PC-9 (cell line): ENCODE data around the gene TMEM120A. TPM values are rescaled to one million over a fixed set of nuclear protein-coding genes. Genes with fewer than 3 reads are reported as not detected.

Experiments
- BruUV-seq: library from RNA; stranded (reverse); fragments of 400-500 nt; replicated peaks from 2 replicates; lab custom pipeline; 2021; lab: Mats Ljungman, UMichigan
- CTCF ChIA-PET: fragments of 300-600 bp; sonication (Branson Sonifier 250); formaldehyde crosslinking; loops from one replicate; lab custom pipeline; 2022; ENCODE audit warnings: antibody characterized with exemption; lab: Charles Lee
- POLR2A ChIA-PET: fragments of 300-600 bp; sonication (Branson Sonifier 250); formaldehyde crosslinking; loops from one replicate; lab custom pipeline; 2022; ENCODE audit warnings: antibody characterized with exemption; ENCODE audit not compliant: unreplicated experiment; lab: Charles Lee
- DNase-seq, 2 experiments: peaks; one replicate each; pipeline versions ENCODE4 v3.0.0 to v3.0.0-alpha.2; 2015 to 2022; ENCODE audit warnings: mixed read lengths in 1 of 2
- H2AFZ ChIP-seq: fragments of 200-600 bp; sonication (generic); 2 replicates; pipeline ENCODE4 v1.8.1; 2017; ENCODE audit warnings: antibody characterized with exemption
- H3F3A ChIP-seq: fragments of 200-600 bp; sonication (generic); 2 replicates; pipeline ENCODE4 v1.8.1; 2017; ENCODE audit warnings: antibody characterized with exemption, mild to moderate bottlenecking, low read depth; ENCODE audit not compliant: insufficient read depth
- H3K27ac ChIP-seq: fragments of 200-600 bp; sonication (generic); 2 replicates; pipeline ENCODE4 v1.6.1; 2016; ENCODE audit warnings: mixed run types
- H3K27me3 ChIP-seq: fragments of 200-600 bp; sonication (generic); 2 replicates; pipeline ENCODE4 v1.6.1; 2016; ENCODE audit warnings: low read depth, mixed run types; ENCODE audit not compliant: insufficient read depth
- H3K36me3 ChIP-seq: fragments of 200-600 bp; sonication (generic); 2 replicates; pipeline ENCODE4 v1.6.1; 2016; ENCODE audit warnings: low read depth, mixed run types
- H3K4me1 ChIP-seq: fragments of 200-600 bp; sonication (generic); replicated peaks from 2 replicates; pipeline ENCODE4 v1.6.1; 2016; ENCODE audit warnings: mixed run types; ENCODE audit not compliant: insufficient read depth
- H3K4me2 ChIP-seq: fragments of 200-600 bp; sonication (generic); 2 replicates; pipeline ENCODE4 v1.6.1; 2017; ENCODE audit warnings: mixed run types
- H3K4me3 ChIP-seq: fragments of 200-600 bp; sonication (generic); 2 replicates; pipeline ENCODE4 v1.6.1; 2016; ENCODE audit warnings: mixed run types
- H3K79me2 ChIP-seq: fragments of 200-600 bp; sonication (generic); 2 replicates; pipeline ENCODE4 v1.6.1; 2017; ENCODE audit warnings: low read depth, mixed run types
- H3K9me2 ChIP-seq: fragments of 200-600 bp; sonication (generic); 2 replicates; pipeline ENCODE4 v1.8.1; 2017; ENCODE audit warnings: mild to moderate bottlenecking; ENCODE audit not compliant: insufficient read depth
- H3K9me3 ChIP-seq: fragments of 200-600 bp; sonication (generic); 2 replicates; pipeline ENCODE4 v1.8.1; 2016; ENCODE audit warnings: low read depth; ENCODE audit not compliant: insufficient read depth
- H4K20me1 ChIP-seq: fragments of 200-600 bp; sonication (generic); 2 replicates; pipeline ENCODE4 v1.8.1; 2017; ENCODE audit not compliant: insufficient read depth
- EZH2 ChIP-seq: fragments of 200-600 bp; sonication (generic); IDR thresholded peaks from 2 replicates; pipeline ENCODE4 v1.8.0; 2017; ENCODE audit warnings: antibody characterized with exemption, low read depth
- intact Hi-C: fragments of 100-400 bp; cut with micrococcal nuclease; formaldehyde crosslinking; loops from one replicate; pipeline ENCODE4 v1.10.0; 2022; ENCODE audit not compliant: unreplicated experiment
- total RNA-seq: library from RNA; stranded (reverse); gene quantifications from 2 replicates; pipeline ENCODE4 v1.2.3, GENCODE V29; 2021
- TF ChIP-seq, protein P1 (sequence below): fragments of 200-600 bp; sonication (generic); conservative IDR thresholded peaks from 2 replicates; pipeline ENCODE4 v1.6.1; 2017; ENCODE audit warnings: mixed run types, antibody characterized with exemption, mild to moderate bottlenecking, moderate library complexity

The TMEM120A gene
- total RNA-seq, 1 experiment from 2014 or later = 27.0 TPM

GRCh38 chr7:75992083-75992755 is 2.2 kb downstream of the TMEM120A start:
- intact Hi-C loops = loop anchor here (2.0 to 5.0 kb wide), 4 partner anchors 55 to 125 kb away; partner anchors contain the start of genes MDH2, POR and STYXL1
- Histone ChIP-seq H3K27me3 (no peaks in the 10 kb centered on the region), H3K4me3 (no peak overlapping the region), H3K9me2 (no peaks in the 10 kb centered on the region), H3K9me3 (no peaks in the 10 kb centered on the region), H3K36me3 (no peaks in the 10 kb centered on the region), H3F3A (peaks cover 3% of the 10 kb centered on the region; the same call in 1 of the 2 replicates), H3K79me2 (0 out of 2 replicates have a peak, but pooled peaks cover 6% of the 10 kb centered on the region), H3K27ac (no peak overlapping the region), H4K20me1 (no peaks in the 10 kb centered on the region), H3K4me1 (peaks cover 28% of the 10 kb centered on the region), H3K4me2 (no peak overlapping the region), H2AFZ (no peak overlapping the region)
- TF ChIP-seq, protein P1, sequence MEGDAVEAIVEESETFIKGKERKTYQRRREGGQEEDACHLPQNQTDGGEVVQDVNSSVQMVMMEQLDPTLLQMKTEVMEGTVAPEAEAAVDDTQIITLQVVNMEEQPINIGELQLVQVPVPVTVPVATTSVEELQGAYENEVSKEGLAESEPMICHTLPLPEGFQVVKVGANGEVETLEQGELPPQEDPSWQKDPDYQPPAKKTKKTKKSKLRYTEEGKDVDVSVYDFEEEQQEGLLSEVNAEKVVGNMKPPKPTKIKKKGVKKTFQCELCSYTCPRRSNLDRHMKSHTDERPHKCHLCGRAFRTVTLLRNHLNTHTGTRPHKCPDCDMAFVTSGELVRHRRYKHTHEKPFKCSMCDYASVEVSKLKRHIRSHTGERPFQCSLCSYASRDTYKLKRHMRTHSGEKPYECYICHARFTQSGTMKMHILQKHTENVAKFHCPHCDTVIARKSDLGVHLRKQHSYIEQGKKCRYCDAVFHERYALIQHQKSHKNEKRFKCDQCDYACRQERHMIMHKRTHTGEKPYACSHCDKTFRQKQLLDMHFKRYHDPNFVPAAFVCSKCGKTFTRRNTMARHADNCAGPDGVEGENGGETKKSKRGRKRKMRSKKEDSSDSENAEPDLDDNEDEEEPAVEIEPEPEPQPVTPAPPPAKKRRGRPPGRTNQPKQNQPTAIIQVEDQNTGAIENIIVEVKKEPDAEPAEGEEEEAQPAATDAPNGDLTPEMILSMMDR = no peak
- TF ChIP-seq EZH2 = no peak
- DNase-seq = no peak
- CTCF ChIA-PET = no interaction called here
- BruUV-seq = no TSS peak
- POLR2A ChIA-PET = no interaction called here

DNA sequence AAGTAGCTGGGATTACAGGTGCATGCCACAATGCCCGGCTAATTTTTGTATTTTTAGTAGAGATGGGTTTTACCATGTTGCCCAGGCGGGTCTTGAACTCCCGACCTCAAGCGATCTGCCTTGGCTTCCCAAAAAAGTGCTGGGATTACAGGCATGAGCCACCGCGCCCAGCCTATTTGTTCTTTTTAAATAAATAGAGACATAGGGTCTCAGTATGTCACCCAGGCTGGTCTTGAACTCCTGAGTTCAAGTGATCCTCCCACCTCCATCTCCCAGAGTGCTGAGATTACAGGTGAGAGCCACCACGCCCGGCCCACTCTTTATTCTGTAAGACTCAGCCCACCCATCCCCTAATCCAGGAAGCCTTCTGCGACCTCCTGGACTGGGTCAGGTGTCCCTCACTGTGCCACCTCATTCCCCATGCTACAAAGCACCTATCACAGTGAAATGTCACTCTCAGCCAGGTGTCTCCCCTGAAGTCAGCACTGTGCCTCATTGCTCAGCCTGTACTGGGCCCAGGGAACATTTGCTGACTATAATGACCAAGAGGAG is 2.8 kb downstream of the TMEM120A start:
- DNase-seq = no peak
- Histone ChIP-seq H3K79me2 (0 out of 2 replicates have a peak, but pooled peaks cover 6% of the 10 kb centered on the region), H3K27ac (no peak overlapping the region), H3K4me3 (no peak overlapping the region), H3K27me3 (no peaks in the 10 kb centered on the region), H3K4me1 (peaks cover 28% of the 10 kb centered on the region), H3K9me2 (no peaks in the 10 kb centered on the region), H3F3A (peaks cover 3% of the 10 kb centered on the region; the same call in 1 of the 2 replicates), H3K36me3 (no peaks in the 10 kb centered on the region), H4K20me1 (no peaks in the 10 kb centered on the region), H3K9me3 (no peaks in the 10 kb centered on the region), H2AFZ (no peak overlapping the region), H3K4me2 (0 out of 2 replicates have a peak overlapping the region, but pooled peaks have one; percentile 27)
- no TSS peak for BruUV-seq
- CTCF ChIA-PET = interaction anchor here (0.7 kb wide), 1 partner anchor 102 kb away, joined by 3 read pairs; no protein-coding TSS in a partner anchor
- POLR2A ChIA-PET = interaction anchor here (0.7 kb wide), 1 partner anchor 89 kb away, joined by 5 read pairs; no protein-coding TSS in a partner anchor
- intact Hi-C loops = loop anchor here (2.0 to 5.0 kb wide), 4 partner anchors 56 to 124 kb away; partner anchors contain the start of genes MDH2, POR and STYXL1
- TF ChIP-seq EZH2 = no peak
- TF ChIP-seq, protein P1 = no peak

DNA sequence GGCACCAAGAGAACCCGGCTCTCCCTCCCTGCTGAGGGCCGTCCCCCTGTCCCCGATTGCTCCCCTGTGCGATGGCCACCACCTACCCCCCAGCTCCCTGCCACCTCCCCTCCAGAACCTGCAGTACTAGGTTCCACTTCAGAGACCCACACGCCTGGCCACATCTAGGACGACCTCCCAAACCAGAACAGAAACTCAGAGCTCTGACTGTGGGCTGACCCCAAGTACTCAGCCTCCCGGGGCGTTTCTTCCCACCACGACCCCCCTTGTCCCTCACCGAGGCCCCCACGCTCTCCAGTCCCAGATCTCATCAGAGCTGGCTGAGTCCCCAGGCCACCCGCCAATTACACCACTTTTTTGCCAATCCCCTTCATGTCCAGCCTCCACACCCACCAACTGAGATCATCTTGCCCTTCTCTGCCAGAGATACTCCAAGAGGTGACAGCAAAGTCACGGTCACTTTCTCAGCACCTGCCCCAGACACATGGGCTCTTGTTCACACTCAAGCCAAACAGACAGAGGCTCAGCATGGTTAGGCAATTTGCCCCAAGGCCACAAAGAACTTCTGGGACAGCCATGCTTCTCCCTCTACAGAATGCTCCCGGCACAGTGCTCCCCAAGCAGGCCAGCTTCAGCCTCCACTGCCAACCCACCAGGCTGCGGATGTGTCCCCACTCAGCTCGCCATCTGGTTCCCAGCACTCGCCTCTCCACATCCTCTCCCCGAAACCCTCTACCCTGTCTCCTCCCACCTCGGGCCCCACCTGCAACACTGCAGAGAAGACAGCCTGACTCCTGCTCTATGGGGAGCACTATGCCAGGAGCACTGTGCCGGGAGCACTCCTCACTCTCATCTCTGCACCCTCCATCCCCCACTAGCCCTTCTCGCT is 4.7 kb downstream of the TMEM120A start:
- DNase-seq = no peak
- no peaks in the 10 kb centered on the region for H3K27me3 ChIP-seq
- CTCF ChIA-PET = no interaction called here
- H3K4me3 ChIP-seq = no peak overlapping the region
- H3F3A ChIP-seq = peaks cover under 1% of the 10 kb centered on the region; the same call in 1 of the 2 replicates
- H3K79me2 ChIP-seq = 0 out of 2 replicates have a peak, but pooled peaks cover 6% of the 10 kb centered on the region
- no peak overlapping the region for H3K4me2 ChIP-seq
- no peaks in the 10 kb centered on the region for H3K9me2 ChIP-seq
- H3K4me1 ChIP-seq = peaks cover 28% of the 10 kb centered on the region
- no peaks in the 10 kb centered on the region for H4K20me1 ChIP-seq
- POLR2A ChIA-PET = no interaction called here
- TF ChIP-seq EZH2 = no peak
- TF ChIP-seq, protein P1 = no peak
- no TSS peak for BruUV-seq
- intact Hi-C loops = loop anchor here (5.0 kb wide), 3 partner anchors 58 to 122 kb away; partner anchors contain the start of genes MDH2 and STYXL1
- no peak overlapping the region for H2AFZ ChIP-seq
- H3K9me3 ChIP-seq = no peaks in the 10 kb centered on the region
- H3K36me3 ChIP-seq = no peaks in the 10 kb centered on the region
- H3K27ac ChIP-seq = no peak overlapping the region
